GM23248 (cell line): ENCODE data around the gene PEMT. TPM values are rescaled to one million over a fixed set of nuclear protein-coding genes. Genes with fewer than 3 reads are reported as not detected.
A peak's percentile ranks its signal among the peaks of the same experiment; 100 is the strongest.

ENCODE experiments used
- DNase-seq: peaks from one replicate; pipeline ENCODE4 v3.0.0-alpha.2; 2015
- H2AFZ ChIP-seq: fragments of 200-600 bp; sonication (generic); 2 replicates; pipeline ENCODE4 v1.6.1; 2016; ENCODE audit warnings: antibody characterized with exemption
- H3F3A ChIP-seq: fragments of 200-600 bp; sonication (generic); 2 replicates; pipeline ENCODE4 v1.6.1; 2016; ENCODE audit warnings: mild to moderate bottlenecking, antibody characterized with exemption, mixed run types; ENCODE audit not compliant: insufficient read depth
- H3K27ac ChIP-seq: fragments of 200-600 bp; sonication (generic); 2 replicates; pipeline ENCODE4 v1.5.1; 2016; ENCODE audit warnings: mild to moderate bottlenecking
- H3K27me3 ChIP-seq: fragments of 200-600 bp; sonication (generic); replicated peaks from 2 replicates; pipeline ENCODE4 v1.6.1; 2016; ENCODE audit warnings: mild to moderate bottlenecking; ENCODE audit not compliant: insufficient read depth
- H3K36me3 ChIP-seq: fragments of 200-600 bp; sonication (generic); 2 replicates; pipeline ENCODE4 v1.6.1; 2016; ENCODE audit warnings: low read depth, mild to moderate bottlenecking
- H3K4me1 ChIP-seq: fragments of 200-600 bp; sonication (generic); 2 replicates; pipeline ENCODE4 v1.6.1; 2016; ENCODE audit warnings: mild to moderate bottlenecking; ENCODE audit not compliant: insufficient read depth
- H3K4me2 ChIP-seq: fragments of 200-600 bp; sonication (generic); one replicate; pipeline ENCODE4 v1.6.1; 2016; ENCODE audit warnings: mild to moderate bottlenecking; ENCODE audit not compliant: unreplicated experiment
- H3K4me3 ChIP-seq: fragments of 200-600 bp; sonication (generic); 2 replicates; pipeline ENCODE4 v1.5.1; 2016; ENCODE audit warnings: mild to moderate bottlenecking
- H3K79me2 ChIP-seq: fragments of 200-600 bp; sonication (generic); 2 replicates; pipeline ENCODE4 v1.6.1; 2016; ENCODE audit warnings: mild to moderate bottlenecking; ENCODE audit not compliant: insufficient read depth
- H3K9ac ChIP-seq: fragments of 200-600 bp; sonication (generic); 2 replicates; pipeline ENCODE4 v1.6.1; 2016; ENCODE audit warnings: mild to moderate bottlenecking
- H3K9me2 ChIP-seq: fragments of 200-600 bp; sonication (generic); 2 replicates; pipeline ENCODE4 v1.6.1; 2016; ENCODE audit warnings: mixed run types, mild to moderate bottlenecking, moderate library complexity; ENCODE audit not compliant: insufficient read depth
- H3K9me3 ChIP-seq: fragments of 200-600 bp; sonication (generic); one replicate; pipeline ENCODE4 v1.6.1; 2017; ENCODE audit warnings: low read depth
- H4K20me1 ChIP-seq: fragments of 200-600 bp; sonication (generic); 2 replicates; pipeline ENCODE4 v1.6.0; 2016; ENCODE audit not compliant: insufficient read depth
- EZH2 ChIP-seq: fragments of 200-600 bp; sonication (generic); IDR thresholded peaks from 2 replicates; pipeline ENCODE4 v1.6.1; 2018; ENCODE audit warnings: antibody characterized with exemption, mild to moderate bottlenecking; ENCODE audit not compliant: insufficient read depth, poor library complexity, severe bottlenecking
- EZH2phosphoT487 ChIP-seq: fragments of 200-600 bp; sonication (generic); IDR thresholded peaks from 2 replicates; pipeline ENCODE4 v1.6.1; 2018; ENCODE audit warnings: antibody characterized with exemption, moderate library complexity, mild to moderate bottlenecking, low read depth; ENCODE audit not compliant: insufficient read depth
- WGBS, 2 experiments: methylation state at CpG; one replicate each; pipeline ENCODE4 v1.1.6; 2015 to 2017; ENCODE audit warnings: low lambda C conversion rate in 2 of 2, low coverage in 1 of 2; ENCODE audit errors: missing lambda C conversion rate in 2 of 2; 5-methylcytosine and 5-hydroxymethylcytosine counted together
- in situ Hi-C: fragments of 300-500 bp; cut with MboI; formaldehyde crosslinking; loops from 2 replicates; pipeline ENCODE4 v1.15.0; 2020
- polyA plus RNA-seq: library from polyadenylated mRNA; unstranded; fragments of >200 nt; fragmentation: Nextera tagmentation; extraction: Ambion mirVana; gene quantifications from 2 replicates; pipeline ENCODE4 v1.2.1, GENCODE V29; 2016
- total RNA-seq: library from RNA; depleted of rRNA; stranded (reverse); fragments of >200 nt; shearing (Covaris generic); gene quantifications from 2 replicates; pipeline ENCODE4 v1.2.3, GENCODE V29; 2014

The PEMT gene
- total and polyA plus RNA-seq, 2 experiments from 2014 or later = 62.0 to 68.7 TPM

- Histone ChIP-seq H3F3A (no peaks in the 10 kb centered on the region), H3K4me3 (no peak overlapping the region), H3K36me3 (no peaks in the 10 kb centered on the region), H4K20me1 (no peaks in the 10 kb centered on the region), H3K9me3 (no peaks in the 10 kb centered on the region), H3K4me2 (no peak overlapping the region), H2AFZ (no peak overlapping the region), H3K9me2 (no peaks in the 10 kb centered on the region), H3K4me1 (no peaks in the 10 kb centered on the region), H3K9ac (no peak overlapping the region), H3K27me3 (no peaks in the 10 kb centered on the region), H3K27ac (no peak overlapping the region), H3K79me2 (no peaks in the 10 kb centered on the region)
- peak; percentile 51 for DNase-seq
- WGBS, 2 experiments = 72 to 75% methylated on average over 6 of the region's 6 CpGs
- TF ChIP-seq EZH2 = no peak
- TF ChIP-seq EZH2phosphoT487 = no peak
- in situ Hi-C loops = no loop called here
These were observed 22.7 kb downstream of the PEMT start for GRCh38 chr17:17568772-17569195.

GRCh38 chr17:17567631-17568030, 23.9 kb downstream of the PEMT start:
- TF ChIP-seq EZH2 (no peak), EZH2phosphoT487 (no peak)
- Histone ChIP-seq H3K4me2 (no peak overlapping the region), H3K4me1 (no peaks in the 10 kb centered on the region), H3K27me3 (no peaks in the 10 kb centered on the region), H4K20me1 (no peaks in the 10 kb centered on the region), H2AFZ (no peak overlapping the region), H3K9ac (no peak overlapping the region), H3K36me3 (no peaks in the 10 kb centered on the region), H3F3A (no peaks in the 10 kb centered on the region), H3K4me3 (no peak overlapping the region), H3K9me2 (no peaks in the 10 kb centered on the region), H3K79me2 (no peaks in the 10 kb centered on the region), H3K9me3 (no peaks in the 10 kb centered on the region), H3K27ac (no peak overlapping the region)
- in situ Hi-C loops = no loop called here
- 69 to 72% methylated on average over 7 of the region's 7 CpGs for WGBS, 2 experiments
- no peak for DNase-seq

DNA sequence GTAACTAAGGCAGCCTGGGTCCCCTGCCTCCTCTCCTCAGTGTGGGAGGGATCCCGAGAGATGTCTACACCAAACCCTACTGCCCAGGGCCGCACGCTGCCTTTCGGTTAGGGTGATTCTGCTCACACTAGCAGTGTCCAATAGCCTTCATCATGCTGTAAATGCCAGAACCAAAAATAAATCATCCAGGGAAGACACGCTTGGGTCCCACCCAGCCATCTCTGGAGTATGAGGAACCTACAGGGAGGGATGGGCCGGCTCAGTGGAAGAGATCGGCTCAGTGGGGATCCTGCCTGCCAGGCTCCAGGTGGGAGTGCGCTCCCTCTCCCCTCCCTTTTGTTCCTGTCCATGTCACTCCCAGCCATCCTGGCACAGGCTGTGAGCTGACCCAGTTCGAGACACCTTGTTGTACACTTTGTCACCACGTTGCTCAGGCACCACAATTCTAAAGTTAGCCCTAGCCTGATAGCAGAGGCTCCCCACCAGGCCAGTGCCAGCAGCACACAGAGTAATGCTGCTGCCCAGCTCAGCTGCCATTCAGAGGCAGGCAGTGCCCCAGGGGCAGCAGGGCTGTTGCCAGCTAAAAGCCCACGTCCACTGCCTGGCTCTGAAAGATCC, 24.5 kb downstream of the PEMT start:
- Histone ChIP-seq H3K9me3 (no peaks in the 10 kb centered on the region), H3K4me1 (no peaks in the 10 kb centered on the region), H4K20me1 (no peaks in the 10 kb centered on the region), H3K4me3 (no peak overlapping the region), H3K4me2 (no peak overlapping the region), H3K36me3 (no peaks in the 10 kb centered on the region), H2AFZ (no peak overlapping the region), H3K27me3 (no peaks in the 10 kb centered on the region), H3K9me2 (no peaks in the 10 kb centered on the region), H3F3A (no peaks in the 10 kb centered on the region), H3K9ac (no peak overlapping the region), H3K79me2 (no peaks in the 10 kb centered on the region), H3K27ac (no peak overlapping the region)
- TF ChIP-seq EZH2 (no peak), EZH2phosphoT487 (no peak)
- WGBS, 2 experiments = 59 to 65% methylated on average over 11 of the region's 11 CpGs
- DNase-seq = no peak
- in situ Hi-C loops = no loop called here

DNA sequence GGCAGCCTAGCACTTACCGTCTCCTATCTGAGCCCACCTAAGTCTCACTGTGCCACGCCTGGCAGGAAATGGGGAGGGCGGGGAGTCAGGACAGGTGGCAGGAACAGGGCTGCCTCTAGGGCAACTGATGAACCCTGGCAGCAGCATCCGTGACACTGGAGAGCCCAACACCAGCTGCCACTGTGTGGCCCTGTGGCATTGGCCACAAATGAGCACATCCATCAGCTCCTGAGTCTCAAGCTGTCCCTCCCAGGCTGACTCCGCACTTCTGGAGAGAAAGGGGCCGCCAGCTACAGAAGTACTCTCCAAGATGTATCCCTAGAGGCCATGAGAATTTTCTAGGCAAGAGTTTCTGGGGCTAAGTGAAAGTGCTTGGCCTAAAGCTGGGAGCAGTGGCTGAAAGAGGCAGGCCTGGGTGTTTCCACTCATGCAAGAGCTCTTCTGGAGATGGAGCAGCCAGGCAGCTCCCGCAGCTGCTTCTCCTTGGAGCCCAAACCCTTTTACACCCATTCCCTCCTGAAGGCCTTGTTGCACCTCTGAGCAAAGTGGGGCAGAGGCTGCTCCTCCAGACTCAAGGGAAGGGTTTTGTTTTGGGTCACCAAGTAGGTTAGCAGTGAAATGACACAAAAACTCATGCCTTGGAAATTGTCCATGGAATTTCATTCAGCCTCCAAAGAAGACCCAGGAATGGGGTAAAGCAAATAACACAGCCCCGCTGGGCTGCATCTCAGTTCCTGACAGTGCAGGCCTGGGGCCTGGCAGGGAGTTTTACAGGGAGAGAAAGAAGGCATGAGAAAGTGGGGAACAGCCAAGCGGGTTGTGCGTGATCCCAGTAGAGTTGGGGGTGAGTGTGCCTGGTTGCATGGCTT, 25.8 kb downstream of the PEMT start:
- H4K20me1 ChIP-seq = no peaks in the 10 kb centered on the region
- H3K36me3 ChIP-seq = no peaks in the 10 kb centered on the region
- H3K9ac ChIP-seq = no peak overlapping the region
- no peak overlapping the region for H3K27ac ChIP-seq
- no peak overlapping the region for H3K4me3 ChIP-seq
- no peak overlapping the region for H2AFZ ChIP-seq
- 72 to 76% methylated on average over 10 of the region's 10 CpGs for WGBS, 2 experiments
- no peaks in the 10 kb centered on the region for H3K27me3 ChIP-seq
- no peak overlapping the region for H3K4me2 ChIP-seq
- H3F3A ChIP-seq = no peaks in the 10 kb centered on the region
- TF ChIP-seq EZH2phosphoT487 (no peak), EZH2 (no peak)
- in situ Hi-C loops = no loop called here
- no peaks in the 10 kb centered on the region for H3K9me2 ChIP-seq
- no peaks in the 10 kb centered on the region for H3K79me2 ChIP-seq
- no peaks in the 10 kb centered on the region for H3K9me3 ChIP-seq
- DNase-seq = no peak
- H3K4me1 ChIP-seq = no peaks in the 10 kb centered on the region
